GM18861 (cell line): ENCODE data around the gene UBE2B.
A peak's percentile ranks its signal among the peaks of the same experiment; 100 is the strongest.
"Not testable (repeated sequence)": the region's sequence is repeated elsewhere in the genome, so short reads cannot be mapped to it uniquely, and the experiment has no call there.

Experiments used
- ATAC-seq: cut with Tn5 transposase; IDR thresholded peaks from one replicate; pipeline ENCODE4 v1.9.1; 2021; ENCODE audit not compliant: unreplicated experiment

The UBE2B gene

GRCh38 chr5:134398609-134399155, 27.3 kb downstream of the UBE2B start:
- no peak for ATAC-seq

GRCh38 chr5:134403951-134404350, 32.6 kb downstream of the UBE2B start:
- ATAC-seq: no peak

- no peak for ATAC-seq
These were observed 35.0 kb downstream of the UBE2B start for GRCh38 chr5:134406390-134406789.

GRCh38 chr5:134409321-134409720, 38.0 kb downstream of the UBE2B start:
- ATAC-seq: no peak

- no peak for ATAC-seq
These were observed 39.5 kb downstream of the UBE2B start for GRCh38 chr5:134410822-134411221.

GRCh38 chr5:134411228-134411545, 39.8 kb downstream of the UBE2B start:
- ATAC-seq: no peak

- peak; percentile 89 for ATAC-seq
These were observed 40.3 kb downstream of the UBE2B start, which contains the start of gene CDKN2AIPNL for GRCh38 chr5:134411546-134412266. CDKN2AIPNL (minus strand) TSS chr5:134411881; CDS start chr5:134411854, 27 bp downstream.

- ATAC-seq: no peak
These were observed 41.7 kb downstream of the UBE2B start for GRCh38 chr5:134413046-134413445.

GRCh38 chr5:134417707-134418106, 46.3 kb downstream of the UBE2B start:
- ATAC-seq: no peak

- no peak for ATAC-seq
These were observed 47.6 kb downstream of the UBE2B start for GRCh38 chr5:134418958-134419357.

GRCh38 chr5:134420343-134420742, 49.0 kb downstream of the UBE2B start:
- no peak for ATAC-seq

GRCh38 chr5:134421038-134421437, 49.7 kb downstream of the UBE2B start:
- ATAC-seq: not testable (repeated sequence)

- ATAC-seq: no peak
These were observed 51.5 kb downstream of the UBE2B start for GRCh38 chr5:134422791-134423365.

- no peak for ATAC-seq
These were observed 52.0 kb downstream of the UBE2B start for GRCh38 chr5:134423376-134423775.

GRCh38 chr5:134426361-134426760, 55.0 kb downstream of the UBE2B start:
- ATAC-seq: no peak

- no peak for ATAC-seq
These were observed 56.2 kb downstream of the UBE2B start for GRCh38 chr5:134427540-134428041.

GRCh38 chr5:134430001-134430569, 58.7 kb downstream of the UBE2B start:
- no peak for ATAC-seq

- ATAC-seq: no peak
These were observed 60.8 kb downstream of the UBE2B start for GRCh38 chr5:134432174-134432573.

- no peak for ATAC-seq
These were observed 61.4 kb downstream of the UBE2B start for GRCh38 chr5:134432677-134433359.

- ATAC-seq: no peak
These were observed 64.2 kb downstream of the UBE2B start for GRCh38 chr5:134435560-134435959.
